Karpas-422 (cell line): Measurements from ENCODE around the gene GRK6. TPM values are rescaled to one million over a fixed set of nuclear protein-coding genes. Genes with fewer than 3 reads are reported as not detected.

ENCODE experiments used
- DNase-seq: peaks from one replicate; pipeline ENCODE4 v3.0.0-alpha.2; 2015
- H2AFZ ChIP-seq: fragments of 200-600 bp; sonication (generic); 2 replicates; pipeline ENCODE4 v1.6.1; 2014; ENCODE audit warnings: antibody characterized with exemption, low read length, mixed read lengths
- H3K27ac ChIP-seq: fragments of 200-600 bp; sonication (generic); 2 replicates; pipeline ENCODE4 v1.5.1; 2014; ENCODE audit warnings: mild to moderate bottlenecking, low read length, moderate library complexity
- H3K27me3 ChIP-seq: fragments of 200-600 bp; sonication (generic); 2 replicates; pipeline ENCODE4 v1.6.1; 2014; ENCODE audit warnings: low read length, mixed read lengths
- H3K36me3 ChIP-seq: fragments of 200-600 bp; sonication (generic); 2 replicates; pipeline ENCODE4 v1.6.1; 2014; ENCODE audit warnings: low read length, mixed read lengths; ENCODE audit not compliant: insufficient read depth
- H3K4me1 ChIP-seq: fragments of 200-600 bp; sonication (generic); 2 replicates; pipeline ENCODE4 v1.6.1; 2014; ENCODE audit warnings: mild to moderate bottlenecking, low read length, mixed read lengths
- H3K4me2 ChIP-seq: fragments of 200-600 bp; sonication (generic); 2 replicates; pipeline ENCODE4 v1.6.1; 2014; ENCODE audit warnings: low read length, low read depth, mild to moderate bottlenecking; ENCODE audit not compliant: poor library complexity, severe bottlenecking
- H3K4me3 ChIP-seq: fragments of 200-600 bp; sonication (generic); 2 replicates; pipeline ENCODE4 v1.5.1; 2014; ENCODE audit warnings: mild to moderate bottlenecking, antibody characterized with exemption, low read length, mixed read lengths
- H3K79me2 ChIP-seq: fragments of 200-600 bp; sonication (generic); 2 replicates; pipeline ENCODE4 v1.6.1; 2014; ENCODE audit warnings: mild to moderate bottlenecking, low read length, mixed read lengths
- H3K9ac ChIP-seq: fragments of 200-600 bp; sonication (generic); 2 replicates; pipeline ENCODE4 v1.6.0; 2014; ENCODE audit warnings: low read length
- H3K9me2 ChIP-seq: fragments of 200-600 bp; sonication (generic), shearing (Covaris generic); replicated peaks from 2 replicates; pipeline ENCODE4 v1.6.0; 2014; ENCODE audit warnings: mild to moderate bottlenecking, low read length, moderate library complexity; ENCODE audit not compliant: insufficient read depth
- H3K9me3 ChIP-seq: fragments of 300-700, 200-600 bp; sonication (generic); 2 replicates; pipeline ENCODE4 v1.6.1; 2014; ENCODE audit warnings: low read length, mixed read lengths
- H4K20me1 ChIP-seq: fragments of 200-600 bp; sonication (generic); 2 replicates; pipeline ENCODE4 v1.6.1; 2014; ENCODE audit warnings: mild to moderate bottlenecking, antibody characterized with exemption, low read length, low read depth; ENCODE audit not compliant: insufficient read depth
- total RNA-seq: library from RNA; depleted of rRNA; stranded (reverse); fragments of >200 nt; shearing (Covaris generic); gene quantifications from 2 replicates; pipeline ENCODE4 v1.2.3, GENCODE V29; 2014; ENCODE audit warnings: low replicate concordance

Gene GRK6
- total RNA-seq, 1 experiment from 2014 or later = 45.5 TPM

- Histone ChIP-seq H3K9ac (peak overlapping the region; percentile 64), H3K79me2 (no peaks in the 10 kb centered on the region), H3K4me3 (peak overlapping the region; percentile 73), H3K9me3 (no peaks in the 10 kb centered on the region), H3K27ac (no peak overlapping the region), H3K9me2 (no peaks in the 10 kb centered on the region), H3K4me2 (peak overlapping the region; percentile 94), H3K4me1 (peaks cover 28% of the 10 kb centered on the region), H2AFZ (peak overlapping the region; percentile 99), H4K20me1 (no peaks in the 10 kb centered on the region), H3K36me3 (no peaks in the 10 kb centered on the region), H3K27me3 (no peaks in the 10 kb centered on the region)
- DNase-seq = peak; percentile 71
Observed at GRCh38 chr5:177403102-177403791, 23.2 kb upstream of the GRK6 start.

- Histone ChIP-seq H3K4me3 (peak overlapping the region; percentile 73), H3K27ac (no peak overlapping the region), H3K79me2 (no peaks in the 10 kb centered on the region), H3K36me3 (no peaks in the 10 kb centered on the region), H4K20me1 (no peaks in the 10 kb centered on the region), H3K9me3 (no peaks in the 10 kb centered on the region), H3K4me1 (peaks cover 28% of the 10 kb centered on the region), H3K9me2 (no peaks in the 10 kb centered on the region), H3K9ac (peak overlapping the region; percentile 64), H3K4me2 (peak overlapping the region; percentile 94), H2AFZ (peak overlapping the region; percentile 99), H3K27me3 (no peaks in the 10 kb centered on the region)
- peak; percentile 95 for DNase-seq
Observed at GRCh38 chr5:177403792-177404640, 22.5 kb upstream of the GRK6 start.

GRCh38 chr5:177404641-177405179, 21.8 kb upstream of the GRK6 start:
- peak overlapping the region; percentile 64 for H3K9ac ChIP-seq
- H3K79me2 ChIP-seq = no peaks in the 10 kb centered on the region
- no peak for DNase-seq
- no peaks in the 10 kb centered on the region for H3K9me2 ChIP-seq
- no peaks in the 10 kb centered on the region for H3K27me3 ChIP-seq
- peak overlapping the region; percentile 94 for H3K4me2 ChIP-seq
- no peak overlapping the region for H3K27ac ChIP-seq
- H3K36me3 ChIP-seq = no peaks in the 10 kb centered on the region
- H3K4me3 ChIP-seq = peak overlapping the region; percentile 73
- H2AFZ ChIP-seq = peak overlapping the region; percentile 99
- H3K9me3 ChIP-seq = no peaks in the 10 kb centered on the region
- H4K20me1 ChIP-seq = no peaks in the 10 kb centered on the region
- peaks cover 28% of the 10 kb centered on the region for H3K4me1 ChIP-seq

GRCh38 chr5:177405312-177405711, 21.2 kb upstream of the GRK6 start:
- Histone ChIP-seq H3K9ac (peak overlapping the region; percentile 64), H3K27me3 (no peaks in the 10 kb centered on the region), H3K4me2 (no peak overlapping the region), H3K36me3 (no peaks in the 10 kb centered on the region), H2AFZ (no peak overlapping the region), H3K79me2 (no peaks in the 10 kb centered on the region), H3K9me2 (no peaks in the 10 kb centered on the region), H4K20me1 (no peaks in the 10 kb centered on the region), H3K27ac (no peak overlapping the region), H3K4me1 (peaks cover 28% of the 10 kb centered on the region), H3K9me3 (no peaks in the 10 kb centered on the region), H3K4me3 (no peak overlapping the region; the same call in 1 of the 2 replicates)
- no peak for DNase-seq

GRCh38 chr5:177405805-177406204, 20.7 kb upstream of the GRK6 start:
- no peak overlapping the region for H3K4me3 ChIP-seq

GRCh38 chr5:177409043-177409801, 17.3 kb upstream of the GRK6 start, which contains the start of gene F12:
Gene F12, minus strand, starts transcription at chr5:177409564. Its CDS starts 37 bp downstream, at chr5:177409527.
- no peaks in the 10 kb centered on the region for H3K27me3 ChIP-seq
- H3K36me3 ChIP-seq = no peaks in the 10 kb centered on the region
- H2AFZ ChIP-seq = no peak within 1 kb of the TSS
- no peaks in the 10 kb centered on the region for H3K79me2 ChIP-seq
- H3K9me3 ChIP-seq = no peaks in the 10 kb centered on the region
- no peak for DNase-seq
- H4K20me1 ChIP-seq = no peaks in the 10 kb centered on the region
- no peak within 1 kb of the TSS for H3K4me3 ChIP-seq
- H3K27ac ChIP-seq = no peak within 1 kb of the TSS
- no peaks in the 10 kb centered on the region for H3K9me2 ChIP-seq
- no peak within 1 kb of the TSS for H3K9ac ChIP-seq
- H3K4me1 ChIP-seq = peaks cover 19% of the 10 kb centered on the region
- H3K4me2 ChIP-seq = no peak within 1 kb of the TSS

More at GRCh38 chr5:177405805-177406204, 20.7 kb upstream of the GRK6 start:
- no peak overlapping the region for H3K27ac ChIP-seq
- H3K9me3 ChIP-seq = no peaks in the 10 kb centered on the region
- H3K79me2 ChIP-seq = no peaks in the 10 kb centered on the region
- no peaks in the 10 kb centered on the region for H3K9me2 ChIP-seq
- peaks cover 28% of the 10 kb centered on the region for H3K4me1 ChIP-seq
- peak; percentile 65 for DNase-seq
- no peaks in the 10 kb centered on the region for H4K20me1 ChIP-seq
- H3K4me2 ChIP-seq = no peak overlapping the region
- H3K9ac ChIP-seq = no peak overlapping the region
- no peaks in the 10 kb centered on the region for H3K27me3 ChIP-seq
- H3K36me3 ChIP-seq = no peaks in the 10 kb centered on the region
- H2AFZ ChIP-seq = no peak overlapping the region

- Histone ChIP-seq H3K4me3 (no peak overlapping the region), H4K20me1 (no peaks in the 10 kb centered on the region), H3K9me2 (no peaks in the 10 kb centered on the region), H3K9me3 (no peaks in the 10 kb centered on the region), H3K79me2 (no peaks in the 10 kb centered on the region), H3K27ac (no peak overlapping the region), H2AFZ (no peak overlapping the region), H3K36me3 (no peaks in the 10 kb centered on the region), H3K27me3 (no peaks in the 10 kb centered on the region), H3K4me2 (no peak overlapping the region), H3K4me1 (peaks cover 5% of the 10 kb centered on the region; the same call in 1 of the 2 replicates), H3K9ac (no peak overlapping the region)
- DNase-seq = no peak
Observed at GRCh38 chr5:177410575-177410974, 15.9 kb upstream of the GRK6 start.
